G401 (cell line): ENCODE data around the gene PPP3CA. TPM values are rescaled to one million over a fixed set of nuclear protein-coding genes. Genes with fewer than 3 reads are reported as not detected.
A peak's percentile ranks its signal among the peaks of the same experiment; 100 is the strongest.
"Not testable (repeated sequence)": the region's sequence is repeated elsewhere in the genome, so short reads cannot be mapped to it uniquely, and the experiment has no call there.

Source experiments
- DNase-seq: peaks from one replicate; pipeline ENCODE4 v3.0.0-alpha.2; 2015; ENCODE audit warnings: low spot score
- in situ Hi-C: cut with HindIII; loops from 2 replicates; pipeline ENCODE4 v1.10.0; 2016; ENCODE audit warnings: low sequenced_read_pairs, mixed read lengths
- total RNA-seq: library from RNA; depleted of rRNA; stranded (reverse); fragments of >200 nt; shearing (Covaris generic); gene quantifications from 2 replicates; pipeline ENCODE4 v1.2.3, GENCODE V29; 2014

The PPP3CA gene
- total RNA-seq, 1 experiment from 2014 or later: 0.75 TPM

DNA sequence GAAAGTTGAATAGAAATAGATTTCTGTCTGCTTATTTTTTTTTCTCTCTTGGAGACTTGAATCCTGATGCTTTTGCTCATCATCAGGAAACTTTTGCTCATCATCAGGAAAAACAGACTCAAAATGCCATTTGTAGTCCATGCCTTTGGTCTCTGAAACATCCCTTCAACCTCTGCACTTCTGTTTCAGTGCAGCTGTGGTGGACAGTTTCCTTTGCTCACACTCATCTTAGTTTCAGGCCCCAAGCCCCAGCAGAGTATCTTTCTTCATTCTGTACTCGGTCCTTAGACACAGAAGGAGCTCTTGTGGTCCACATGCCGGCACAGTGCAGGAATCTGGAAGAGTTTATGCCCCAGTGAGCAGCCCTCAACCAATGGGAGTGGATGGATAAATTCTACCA is 337.9 kb downstream of the PPP3CA start:
- in situ Hi-C loops: no loop called here
- DNase-seq: no peak

DNA sequence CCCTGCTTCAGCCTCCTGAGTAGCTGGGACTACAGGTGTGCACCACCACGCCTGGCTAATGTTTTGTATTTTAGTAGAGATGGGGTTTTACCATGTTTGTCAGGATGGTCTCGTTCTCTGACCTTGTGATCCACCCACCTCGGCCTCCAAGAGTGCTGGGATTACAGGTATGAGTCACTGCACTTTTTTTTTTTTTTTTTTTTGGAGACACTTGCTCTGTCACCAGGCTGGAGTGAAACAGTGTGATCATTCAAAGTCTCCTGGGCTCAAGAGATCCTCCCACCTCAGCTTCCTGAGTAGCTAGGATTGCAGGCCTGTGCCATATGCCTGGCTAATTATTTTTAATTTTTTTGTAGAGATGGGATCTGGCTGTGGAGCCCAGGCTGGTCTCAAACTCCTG is 338.8 kb downstream of the PPP3CA start:
- DNase-seq: no peak
- in situ Hi-C loops: no loop called here

DNA sequence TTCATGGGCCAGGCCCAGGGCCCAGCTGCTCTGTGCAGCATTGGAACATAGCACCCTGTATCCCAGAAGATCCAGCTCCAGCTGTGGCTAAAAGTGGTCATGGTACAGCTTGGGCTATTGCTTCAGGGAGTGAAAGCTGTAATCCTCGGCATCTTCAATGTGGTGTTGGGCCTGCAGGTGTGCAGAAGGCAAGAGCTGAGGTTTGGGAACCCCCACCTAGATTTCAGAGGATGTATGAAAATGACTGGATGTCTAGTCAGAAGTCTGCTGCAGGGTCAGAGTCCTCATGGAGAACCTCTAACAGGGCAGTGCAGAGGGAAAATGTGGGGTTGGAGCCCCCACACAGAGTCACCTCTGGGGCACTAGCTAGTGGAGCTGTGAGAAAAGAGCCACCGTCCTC is 341.7 kb downstream of the PPP3CA start:
- no peak for DNase-seq
- in situ Hi-C loops: no loop called here

DNA sequence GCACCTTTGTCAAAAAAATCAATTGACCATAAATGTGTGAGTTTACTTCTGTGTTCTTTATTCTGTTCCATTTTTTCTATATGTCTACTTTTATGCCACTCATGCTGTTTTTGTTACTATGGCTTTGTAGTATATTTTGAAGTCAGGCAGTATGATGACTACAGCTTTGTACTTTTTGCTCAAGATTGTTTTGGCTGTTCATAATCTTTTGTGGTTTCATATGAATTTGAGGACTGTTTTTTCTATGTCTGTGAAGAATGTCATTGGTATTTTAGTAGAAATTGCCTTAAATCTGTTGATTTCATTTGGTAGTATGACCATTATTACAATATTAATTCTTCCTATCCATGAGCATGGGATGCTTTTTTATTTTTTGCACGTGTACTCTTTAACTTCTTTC is 346.8 kb downstream of the PPP3CA start:
- no peak for DNase-seq
- in situ Hi-C loops: no loop called here

DNA sequence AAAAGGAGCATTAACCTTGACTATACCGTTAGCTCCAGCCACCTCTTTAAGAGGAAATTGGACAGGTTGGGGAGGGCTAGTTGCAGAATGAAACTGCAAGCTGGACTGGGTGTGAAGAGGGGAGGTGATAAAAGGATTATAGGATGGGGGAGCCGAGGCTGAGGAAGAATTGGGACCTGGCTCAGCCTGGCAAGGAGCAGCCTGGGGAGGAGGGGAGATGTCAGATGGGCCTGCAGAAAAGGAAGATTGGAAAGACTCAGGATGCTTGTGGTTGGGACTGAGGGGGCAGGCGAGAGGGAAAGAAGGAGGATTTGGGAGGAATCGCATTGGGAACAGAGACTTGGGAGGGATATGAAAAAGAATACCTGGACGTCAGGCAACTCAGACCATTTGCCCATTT is 351.7 kb downstream of the PPP3CA start:
- DNase-seq: no peak
- in situ Hi-C loops: no loop called here

DNA sequence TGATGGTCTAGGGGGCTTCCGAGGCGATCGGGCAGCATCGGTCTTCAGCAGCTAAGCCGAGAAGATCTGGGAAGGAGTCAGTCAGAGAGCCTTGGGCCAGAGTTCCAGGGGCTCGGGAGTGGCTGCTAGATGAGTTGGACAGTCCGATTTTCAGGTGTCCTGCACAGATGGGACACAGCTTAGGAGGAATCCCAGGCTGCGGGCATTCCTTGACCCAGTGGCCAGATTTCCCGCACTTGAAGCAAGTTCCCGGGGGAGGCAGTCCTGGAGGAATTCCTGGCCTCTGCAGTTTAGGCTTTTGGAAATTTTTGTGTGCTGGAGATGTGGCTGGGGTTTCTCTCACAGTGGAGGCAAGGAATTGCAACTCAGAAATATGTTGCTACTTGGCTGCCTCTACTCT is 352.3 kb downstream of the PPP3CA start:
- in situ Hi-C loops, DNase-seq: not testable (repeated sequence)

DNA sequence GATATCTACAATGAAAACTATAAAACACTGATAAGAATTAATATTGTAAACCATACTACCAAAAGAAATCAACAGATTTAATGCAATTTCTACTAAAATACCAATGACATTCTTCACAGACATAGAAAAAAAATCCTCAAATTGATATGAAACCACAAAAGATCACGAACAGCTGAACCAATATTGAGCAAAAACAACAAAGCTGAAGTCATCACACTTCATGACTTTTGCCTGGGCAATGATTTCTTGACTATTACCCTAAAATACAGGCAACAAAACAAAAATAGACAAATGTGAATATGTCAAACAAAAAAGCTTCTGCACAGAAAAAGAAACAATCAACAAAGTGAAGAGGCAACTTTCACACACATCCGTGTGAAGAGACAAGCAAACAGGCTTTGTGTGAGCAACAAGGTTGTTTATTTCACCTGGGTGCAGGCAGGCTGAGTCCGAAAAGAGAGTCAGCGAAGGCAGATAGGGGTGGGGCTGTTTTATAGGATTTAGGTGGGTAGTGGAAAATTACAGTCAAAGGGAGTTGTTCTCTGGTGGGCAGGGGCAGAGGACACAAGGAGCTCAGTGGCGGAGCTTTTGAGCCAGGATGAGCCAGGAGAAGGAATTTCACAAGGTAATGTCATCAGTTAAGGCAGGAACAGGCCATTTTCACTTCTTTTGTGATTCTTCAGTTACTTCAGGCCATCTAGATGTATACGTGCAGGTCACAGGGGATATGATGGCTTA is 355.8 kb downstream of the PPP3CA start:
- in situ Hi-C loops, DNase-seq: not testable (repeated sequence)

DNA sequence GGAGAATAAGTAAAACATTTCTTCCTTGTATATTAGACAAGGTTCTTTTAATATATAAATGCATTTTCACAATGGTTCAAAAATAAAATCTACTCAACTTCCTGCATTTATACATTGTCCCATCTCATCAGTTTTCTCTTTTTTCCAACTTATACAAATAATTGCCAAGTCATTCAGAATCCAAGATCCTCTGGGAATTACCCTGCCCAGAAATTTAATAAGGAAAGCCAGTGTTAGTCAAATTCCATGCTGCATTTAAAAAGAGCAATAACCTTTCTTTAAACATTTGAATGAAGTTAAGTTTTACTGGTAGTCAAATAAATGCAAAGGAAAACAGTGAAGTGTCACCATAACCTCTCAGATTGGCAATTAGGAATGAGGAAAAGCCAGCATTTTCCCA is 357.9 kb downstream of the PPP3CA start:
- in situ Hi-C loops: no loop called here
- DNase-seq: no peak

DNA sequence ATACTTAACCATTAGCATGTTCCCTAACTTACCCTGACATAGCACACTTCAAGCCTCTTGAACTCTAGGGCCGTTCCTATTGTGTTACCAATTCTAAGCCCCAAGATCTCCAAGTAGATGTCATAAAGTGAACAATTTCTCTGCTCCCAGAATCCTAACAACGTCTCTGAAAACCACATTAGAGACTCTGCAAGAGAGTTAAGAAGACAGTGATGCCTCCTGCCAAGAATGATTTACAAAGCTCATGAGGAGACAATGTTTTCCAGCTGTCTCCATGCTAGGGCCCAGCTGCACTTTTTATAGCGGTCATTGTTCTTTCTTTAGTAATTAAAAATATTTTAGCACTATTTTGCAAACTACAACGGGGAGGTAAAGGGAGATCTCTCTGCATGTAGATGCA is 358.4 kb downstream of the PPP3CA start:
- in situ Hi-C loops: no loop called here
- DNase-seq: no peak

DNA sequence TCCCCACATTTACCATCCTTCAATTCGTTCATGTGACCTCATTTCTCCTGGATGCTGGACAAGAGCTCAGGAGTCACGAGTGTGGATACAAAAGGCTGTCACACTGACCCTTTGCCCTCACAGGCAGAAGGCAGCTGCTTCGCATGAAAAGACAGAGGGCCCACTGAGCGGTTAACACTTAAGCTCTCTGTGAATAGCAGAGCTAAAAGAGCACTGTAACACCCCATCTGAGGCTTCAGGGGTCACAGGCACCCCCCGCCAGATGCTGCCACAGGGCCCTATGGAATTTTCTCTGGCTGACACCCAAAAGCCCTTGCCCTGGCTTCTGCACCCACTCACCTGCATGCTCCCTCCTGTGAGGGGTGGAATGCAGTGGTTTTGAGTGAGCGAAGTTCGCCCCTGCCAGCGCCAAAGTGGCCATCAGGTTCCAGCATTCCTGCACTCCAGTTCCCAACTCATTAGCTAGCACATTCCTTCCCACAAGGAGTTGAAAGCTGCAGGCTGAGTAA is 360.9 kb downstream of the PPP3CA start:
- no peak for DNase-seq
- in situ Hi-C loops: no loop called here

DNA sequence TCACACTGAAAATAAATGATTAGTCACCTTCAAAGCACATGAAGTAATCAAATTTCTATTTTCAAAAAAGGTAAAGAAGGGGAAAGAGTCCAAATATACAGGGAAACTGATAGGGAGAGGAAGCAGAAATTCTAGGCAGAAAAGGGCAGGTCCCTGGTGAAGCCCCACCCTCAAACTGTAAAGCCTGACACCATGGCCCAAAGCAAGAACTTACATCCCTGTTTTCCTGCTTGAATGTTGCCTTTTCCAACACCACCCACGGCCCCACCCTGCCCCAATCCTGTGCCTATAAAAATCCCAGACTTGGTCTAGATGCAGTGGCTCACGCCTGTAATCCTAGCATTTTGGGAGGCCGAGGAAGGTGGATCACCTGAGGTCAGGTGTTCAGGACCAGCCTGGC is 361.8 kb downstream of the PPP3CA start:
- DNase-seq: no peak
- in situ Hi-C loops: no loop called here

DNA sequence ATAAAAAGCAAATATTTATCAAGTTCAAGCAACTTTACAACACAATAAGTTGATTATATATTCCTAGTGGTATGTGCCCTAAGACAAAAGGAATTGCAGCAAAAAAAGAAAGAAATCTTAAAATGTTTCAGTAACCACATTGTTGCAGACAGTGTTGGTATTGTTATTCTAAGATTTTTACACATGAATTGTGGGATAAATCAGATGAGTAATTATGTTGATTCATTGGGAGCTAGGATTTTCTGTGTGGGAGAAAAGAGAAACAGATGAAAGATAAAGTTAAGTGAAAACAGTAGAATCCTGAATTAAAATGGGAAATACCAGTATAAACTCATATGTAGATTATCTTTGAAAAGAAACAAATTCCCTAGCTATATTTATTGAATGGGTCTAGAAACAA is 362.4 kb downstream of the PPP3CA start:
- in situ Hi-C loops: no loop called here
- no peak for DNase-seq

DNA sequence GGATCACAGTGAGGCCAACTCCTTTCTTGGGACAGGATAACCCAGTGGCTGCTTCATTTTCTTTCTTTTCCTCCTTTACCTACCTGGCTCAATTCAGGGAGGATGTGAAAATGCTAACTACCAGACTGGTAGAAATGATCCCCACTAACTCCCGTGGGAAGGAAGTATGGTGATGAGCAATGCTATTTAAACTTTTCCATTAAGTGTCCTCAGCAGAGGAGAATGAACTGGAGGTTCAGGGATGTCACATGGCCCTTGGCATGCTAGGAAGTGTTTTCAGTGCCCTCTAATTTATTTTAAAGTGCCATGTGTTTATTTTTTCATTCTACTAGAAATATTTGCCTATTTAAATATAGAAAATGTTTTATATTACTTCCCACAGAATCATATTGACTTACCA is 363.9 kb downstream of the PPP3CA start:
- in situ Hi-C loops: no loop called here
- no peak for DNase-seq

DNA sequence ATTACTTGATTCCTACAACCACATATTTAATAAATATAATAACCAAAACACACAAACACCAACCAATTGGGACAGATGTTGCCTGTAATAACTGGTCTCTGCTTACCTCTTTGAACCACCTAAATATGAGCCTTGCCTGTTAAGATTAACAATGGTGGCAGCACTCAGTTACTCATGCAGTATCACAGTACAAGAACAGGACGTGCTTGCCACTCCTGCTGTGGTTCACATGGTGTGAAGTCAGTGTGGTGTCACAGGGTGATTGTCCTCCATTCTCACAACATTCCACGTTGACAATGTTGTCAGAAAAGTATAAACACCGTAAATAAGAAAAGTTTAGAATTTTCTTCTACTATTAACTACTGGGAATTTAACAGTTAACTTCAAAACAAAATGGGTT is 365.0 kb downstream of the PPP3CA start:
- no peak for DNase-seq
- in situ Hi-C loops: no loop called here

DNA sequence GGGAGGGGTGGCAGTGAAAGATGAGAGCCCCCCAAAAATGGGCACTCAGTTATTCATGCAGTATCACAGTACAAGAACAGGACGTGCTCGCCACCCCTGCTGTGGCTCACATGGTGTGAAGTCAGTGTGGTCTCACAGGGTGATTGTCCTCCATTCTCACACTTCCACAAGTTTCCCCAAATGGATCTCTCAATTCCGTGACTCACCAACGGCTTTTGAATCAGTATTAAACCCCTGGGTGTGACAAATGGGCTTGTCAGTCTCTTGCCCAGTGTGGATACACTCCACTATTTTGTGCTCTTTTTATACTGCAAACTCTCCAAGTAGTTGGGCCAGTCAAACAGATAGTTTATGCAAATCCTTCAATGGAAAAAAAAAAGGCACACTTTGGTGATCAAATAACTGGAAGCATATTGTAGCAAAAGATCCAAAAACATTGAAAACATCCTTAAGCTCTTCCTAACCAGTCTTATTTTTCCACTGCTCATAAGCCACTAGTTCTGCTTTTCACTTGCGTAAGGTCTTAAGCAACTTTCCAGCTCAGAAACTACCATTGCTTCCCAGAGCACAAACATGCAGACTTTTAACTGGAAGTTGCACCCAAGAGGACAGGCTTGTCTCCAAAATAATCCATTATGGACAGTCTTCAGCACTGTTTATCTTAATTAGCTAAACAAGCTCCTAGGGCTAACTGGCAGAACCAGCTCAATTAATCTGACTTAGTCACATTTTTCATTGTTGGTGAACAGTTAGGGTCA is 365.7 kb downstream of the PPP3CA start:
- in situ Hi-C loops: no loop called here
- no peak for DNase-seq

DNA sequence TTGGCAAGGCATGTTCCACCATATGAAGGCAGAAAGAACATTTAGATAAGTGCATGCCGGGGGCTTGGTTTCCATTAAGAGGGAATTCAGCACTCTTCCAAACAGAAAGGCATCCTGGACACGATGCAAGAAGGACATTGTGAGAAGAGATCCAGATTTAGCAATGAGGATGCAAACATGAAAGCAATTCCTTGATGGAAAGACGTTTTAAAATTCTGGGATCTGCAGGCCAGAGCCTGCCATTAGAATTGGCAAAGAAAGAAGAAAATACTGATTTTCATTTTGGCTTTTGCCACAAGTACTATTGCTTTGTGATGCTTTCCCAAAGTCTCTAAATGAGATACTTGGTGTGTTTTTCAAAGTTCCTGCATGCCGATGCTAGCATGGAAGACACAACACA is 367.6 kb downstream of the PPP3CA start:
- in situ Hi-C loops: no loop called here
- no peak for DNase-seq

DNA sequence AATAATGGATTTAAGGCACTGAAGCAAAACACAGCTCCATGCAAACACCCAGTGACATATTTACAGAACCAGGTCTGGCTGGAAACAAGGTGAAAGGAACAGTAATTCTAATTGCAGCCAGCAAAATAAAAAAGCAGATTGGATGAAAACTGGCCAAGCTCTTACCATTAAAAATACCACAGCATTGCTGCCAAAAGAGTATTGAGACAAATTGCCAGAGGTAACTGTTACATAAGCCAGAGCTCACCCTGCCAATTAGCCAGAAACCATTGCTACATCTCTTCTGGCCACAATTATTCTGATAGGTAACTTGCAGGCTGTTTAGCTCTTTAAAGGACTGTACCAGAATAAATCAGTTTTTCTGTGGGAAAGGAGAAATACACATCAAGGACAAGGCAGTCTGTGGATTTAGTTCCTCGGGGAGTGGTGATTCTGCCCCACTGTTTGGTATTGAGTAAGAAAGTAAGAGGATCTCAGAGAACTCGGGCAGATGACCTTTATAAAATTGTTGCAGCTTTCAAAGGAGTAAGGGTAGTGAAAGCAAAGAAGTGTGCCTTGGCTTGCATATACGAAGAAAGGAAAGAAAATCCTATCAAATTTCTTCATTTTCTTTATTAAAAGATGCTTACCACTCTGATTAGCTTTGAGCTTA is 369.5 kb downstream of the PPP3CA start:
- in situ Hi-C loops: no loop called here
- DNase-seq: peak; percentile 99

DNA sequence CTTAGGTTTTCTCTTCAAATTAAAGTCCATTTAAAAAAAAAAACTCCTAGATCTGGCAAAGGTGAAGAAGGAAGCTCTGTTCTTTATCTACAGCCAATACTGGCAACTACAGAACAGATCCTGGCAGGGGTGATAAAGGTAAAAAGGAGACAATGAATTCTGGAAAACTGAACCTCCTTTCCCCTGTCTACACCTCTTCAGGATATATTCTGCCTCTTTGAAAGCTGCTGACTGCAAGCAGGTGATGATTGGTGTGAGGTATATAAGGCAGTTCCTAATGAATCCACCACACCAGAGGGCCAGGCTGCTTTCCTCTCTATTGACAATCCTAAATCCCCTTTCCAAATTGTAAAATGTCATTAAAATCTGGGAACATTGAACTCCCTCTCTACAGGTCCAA is 370.1 kb downstream of the PPP3CA start:
- in situ Hi-C loops: no loop called here
- DNase-seq: peak; percentile 82
